ENCODE results near the gene ANKRD37.
"Not testable (repeated sequence)": the region's sequence is repeated elsewhere in the genome, so short reads cannot be mapped to it uniquely, and the experiment has no call there.

ANKRD37 gene

DNA sequence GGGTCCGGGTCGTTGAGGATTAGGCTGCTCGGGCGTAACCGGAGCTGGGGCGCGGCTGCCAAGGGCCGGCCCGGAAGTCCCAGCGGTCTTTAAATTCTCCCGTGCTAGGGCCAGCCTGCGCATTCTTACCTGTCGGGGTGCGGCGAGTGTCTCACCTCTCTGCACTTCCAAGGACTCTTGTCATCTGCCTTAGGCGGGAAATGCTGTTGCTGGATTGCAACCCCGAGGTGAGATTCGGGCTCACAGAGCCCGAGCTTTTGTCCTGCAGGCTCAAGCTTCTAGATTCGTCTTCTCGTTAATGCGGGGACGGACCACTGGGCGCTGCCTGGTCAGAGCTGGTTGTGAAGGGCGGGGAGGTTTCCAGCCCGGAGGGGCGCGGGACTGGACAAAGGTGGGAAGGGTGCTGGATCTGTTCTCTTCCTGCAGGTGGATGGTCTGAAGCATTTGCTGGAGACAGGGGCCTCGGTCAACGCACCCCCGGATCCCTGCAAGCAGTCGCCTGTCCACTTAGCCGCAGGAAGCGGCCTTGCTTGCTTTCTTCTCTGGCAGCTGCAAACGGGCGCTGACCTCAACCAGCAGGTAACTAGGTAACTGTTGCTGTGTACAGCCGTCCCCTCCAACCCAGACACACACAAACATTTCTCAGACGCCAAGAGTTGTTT lies at the start of gene ANKRD37:
TSS of gene ANKRD37 (plus strand) at position 118 of the 662 bp plus-strand sequence. CDS start at position 201, 83 bp downstream.
- no peak for DNase-seq (ENCODE audit: low read depth in 2 of 2)

DNA sequence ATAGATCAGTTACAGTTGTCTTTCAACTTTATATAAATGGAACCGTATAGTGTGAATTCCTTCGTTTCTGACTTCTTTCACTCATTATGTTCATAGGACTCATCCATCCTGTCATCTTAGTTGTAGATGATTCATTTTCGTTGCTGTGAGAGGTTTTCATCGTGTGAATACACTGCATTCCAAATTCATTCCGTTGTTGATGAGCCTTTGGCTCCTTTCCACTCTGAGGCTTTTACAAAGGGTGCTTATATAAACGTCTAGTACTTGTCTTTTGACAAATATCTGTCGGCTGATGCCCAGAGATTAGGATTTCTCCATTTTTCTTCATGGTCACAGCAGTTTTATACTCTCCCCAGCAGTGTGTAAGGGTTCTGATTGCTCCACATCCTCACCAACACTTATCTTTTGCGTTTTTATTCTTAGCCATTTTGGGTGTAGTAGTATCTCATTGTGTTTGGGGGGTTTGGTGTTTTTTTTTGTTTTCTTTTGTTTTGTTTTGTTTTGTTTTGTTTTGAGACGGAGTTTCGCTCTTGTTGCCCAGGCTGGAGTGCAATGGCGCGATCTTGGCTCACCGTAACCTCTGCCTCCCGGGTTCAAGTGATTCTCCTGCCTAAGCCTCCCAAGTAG lies 49.6 kb upstream of the ANKRD37 start:
- DNase-seq (ENCODE audit: low read depth in 2 of 2): no peak

- no peak for DNase-seq (ENCODE audit: low read depth in 2 of 2)
Observed at GRCh38 chr4:185351691-185352090, 45.0 kb upstream of the ANKRD37 start.

DNA sequence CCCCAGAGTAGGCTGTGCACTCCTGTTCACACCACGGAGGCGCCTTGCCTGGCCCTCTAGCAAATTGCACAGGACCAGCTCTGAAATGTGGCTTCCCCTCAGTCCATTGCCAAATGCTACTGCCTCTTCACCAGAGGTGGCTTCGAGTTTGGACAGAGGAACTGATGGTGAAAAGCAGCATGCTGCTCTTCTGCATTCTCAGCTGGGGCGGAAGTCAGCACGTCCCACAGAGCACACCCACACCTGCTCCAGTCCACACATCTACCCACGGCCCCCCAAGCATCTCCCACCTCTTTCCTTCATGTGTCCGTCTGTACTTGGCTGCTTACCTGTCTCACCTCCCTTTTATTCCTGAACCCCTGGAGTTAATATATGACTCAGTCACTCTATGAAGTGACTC lies 44.4 kb upstream of the ANKRD37 start:
- no peak for DNase-seq (ENCODE audit: low read depth in 2 of 2)

GRCh38 chr4:185352741-185353140 lies 43.9 kb upstream of the ANKRD37 start:
- no peak for DNase-seq (ENCODE audit: low read depth in 2 of 2)

DNA sequence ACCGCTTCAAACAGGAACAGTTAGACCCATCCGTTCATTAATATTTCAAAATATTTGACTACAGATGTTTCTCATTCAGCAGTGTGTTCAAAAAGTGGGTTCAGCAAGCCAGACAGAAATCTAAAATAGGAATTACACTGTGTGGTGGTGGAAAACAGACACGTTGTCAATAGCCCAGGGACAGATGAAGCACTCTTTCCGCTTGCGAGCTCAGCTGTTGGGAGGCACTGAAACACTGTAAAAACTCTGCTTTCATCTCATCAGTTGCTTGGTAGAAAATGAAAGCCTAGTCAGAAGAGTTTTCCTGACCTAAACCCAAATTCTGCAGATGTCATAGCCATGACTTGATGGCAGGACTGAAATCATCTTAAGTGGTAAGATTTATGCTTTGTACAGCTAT lies 39.4 kb upstream of the ANKRD37 start:
- no peak for DNase-seq (ENCODE audit: low read depth in 2 of 2)

DNA sequence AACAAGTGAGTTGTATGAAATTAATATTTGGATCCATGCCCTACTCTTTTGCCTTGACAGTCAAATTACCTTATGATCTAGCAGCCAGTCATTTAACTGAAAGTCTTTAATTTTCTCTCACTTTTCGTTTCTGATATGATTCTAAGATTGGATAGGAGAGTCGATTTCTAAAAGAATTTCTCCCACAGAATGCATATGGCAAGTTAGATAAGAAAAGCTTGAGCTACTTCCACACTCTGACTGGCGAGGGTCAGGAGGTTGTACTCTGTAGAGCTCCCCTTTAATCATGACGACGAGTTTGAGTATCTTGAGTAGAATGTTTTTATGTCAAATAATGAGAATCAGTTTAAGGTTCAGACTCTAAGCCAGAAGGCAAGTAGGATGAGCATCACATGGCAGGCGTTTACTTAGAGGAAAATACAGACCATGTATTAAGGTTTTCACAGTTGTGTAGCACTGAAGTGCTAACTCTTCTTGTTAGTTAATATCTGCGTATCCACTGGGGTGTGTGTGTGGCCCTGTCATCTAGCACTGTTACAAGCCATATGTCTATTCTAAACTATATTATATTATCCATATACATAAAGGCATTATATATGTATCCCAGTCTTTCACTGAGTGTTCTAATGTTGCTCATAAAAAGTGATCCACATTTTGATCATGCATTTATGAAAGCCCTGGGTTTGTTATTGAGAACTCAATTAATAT lies 38.8 kb upstream of the ANKRD37 start:
- DNase-seq (ENCODE audit: low read depth in 2 of 2): no peak

DNA sequence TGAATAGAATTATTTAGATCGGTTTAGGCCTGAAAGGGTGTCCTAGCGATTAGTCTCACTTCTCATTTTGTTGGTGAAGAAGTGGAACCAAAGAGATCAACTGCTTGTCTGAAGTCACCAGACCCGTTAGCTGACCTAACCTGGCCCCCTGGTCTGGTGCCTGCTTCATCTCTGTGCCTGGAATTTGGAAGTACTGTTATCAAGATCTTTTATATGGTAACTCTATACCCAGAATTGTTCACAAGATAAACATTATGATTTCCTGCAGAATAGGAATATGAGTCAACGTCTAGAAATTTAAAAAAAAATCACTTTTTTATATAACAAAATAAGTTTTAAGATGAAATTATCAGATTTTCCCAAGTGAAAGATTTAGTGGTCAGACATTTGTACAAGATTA lies 38.1 kb upstream of the ANKRD37 start:
- no peak for DNase-seq (ENCODE audit: low read depth in 2 of 2)

- no peak for DNase-seq (ENCODE audit: low read depth in 2 of 2)
Observed at GRCh38 chr4:185358959-185359358, 37.7 kb upstream of the ANKRD37 start.

DNA sequence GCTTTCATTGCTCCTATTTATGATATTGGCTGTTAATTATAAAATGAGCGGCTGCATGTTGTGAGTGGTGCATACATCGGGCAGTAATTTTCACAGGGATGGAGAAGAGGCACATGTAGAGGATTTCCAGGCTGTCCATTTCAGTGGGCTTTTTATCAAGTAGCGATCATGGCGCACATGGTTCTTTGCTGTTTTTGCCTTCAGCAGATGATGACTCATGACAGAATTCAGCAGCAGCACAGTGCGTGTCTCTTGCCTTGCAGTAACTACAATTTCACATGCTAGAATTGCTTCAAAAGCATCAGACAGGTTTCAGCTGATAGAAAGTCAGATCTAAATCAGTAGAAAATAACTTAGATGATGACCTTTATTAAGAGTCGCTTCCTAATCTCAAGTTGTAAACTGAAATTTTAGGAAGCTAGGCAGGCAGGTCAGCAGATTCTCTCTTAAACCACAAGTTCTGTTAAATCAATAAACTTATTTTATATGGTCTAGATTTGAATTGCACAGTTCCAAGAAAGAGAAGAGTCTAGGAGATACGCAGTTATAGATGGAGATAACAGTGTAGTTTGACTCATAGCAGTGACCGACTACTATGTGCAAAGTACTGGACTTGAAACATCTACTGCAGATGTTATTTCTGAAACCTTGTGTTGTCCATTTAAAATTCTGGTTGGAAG lies 36.7 kb upstream of the ANKRD37 start:
- no peak for DNase-seq (ENCODE audit: low read depth in 2 of 2)

GRCh38 chr4:185361872-185362271 lies 34.8 kb upstream of the ANKRD37 start:
- DNase-seq (ENCODE audit: low read depth in 2 of 2): no peak

DNA sequence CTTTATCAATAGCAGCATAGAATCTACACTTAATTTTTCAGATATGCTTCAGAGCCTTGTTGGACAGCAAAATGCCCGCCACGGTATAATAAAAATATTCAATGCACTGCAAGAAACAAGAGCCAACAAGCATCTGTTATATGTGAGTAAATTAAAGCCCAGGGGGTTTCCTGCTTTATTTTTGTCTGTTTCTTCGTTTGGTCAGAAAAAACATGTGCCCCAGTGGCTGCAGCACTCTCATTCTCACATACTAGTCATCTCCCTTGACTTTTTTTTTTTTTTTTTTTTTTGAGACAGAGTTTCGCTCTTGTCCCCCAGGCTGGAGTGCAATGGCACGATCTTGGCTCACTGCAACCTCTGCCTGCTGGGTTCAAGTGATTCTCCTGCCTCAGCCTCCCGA lies 34.1 kb upstream of the ANKRD37 start:
- not testable (repeated sequence) for DNase-seq (ENCODE audit: low read depth in 2 of 2)

DNA sequence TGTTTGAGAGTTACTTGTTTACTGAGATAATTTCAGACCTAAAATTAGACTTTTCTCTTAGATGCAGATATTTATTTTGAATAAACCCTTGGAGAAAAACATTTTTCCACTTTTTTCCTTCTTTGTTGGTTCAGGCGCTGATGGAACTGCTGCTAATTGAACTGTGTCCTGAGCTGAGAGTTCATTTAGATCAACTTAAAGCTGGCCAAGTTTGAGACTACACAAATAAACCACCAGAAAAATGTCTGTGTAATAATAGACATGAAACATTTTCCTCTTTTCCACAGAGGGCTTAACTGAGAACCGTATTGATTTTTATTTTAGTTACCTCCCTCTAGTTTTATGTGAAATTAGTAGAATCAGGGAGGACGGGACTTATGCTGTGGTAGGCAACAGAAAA lies 33.4 kb upstream of the ANKRD37 start:
- no peak for DNase-seq (ENCODE audit: low read depth in 2 of 2)

DNA sequence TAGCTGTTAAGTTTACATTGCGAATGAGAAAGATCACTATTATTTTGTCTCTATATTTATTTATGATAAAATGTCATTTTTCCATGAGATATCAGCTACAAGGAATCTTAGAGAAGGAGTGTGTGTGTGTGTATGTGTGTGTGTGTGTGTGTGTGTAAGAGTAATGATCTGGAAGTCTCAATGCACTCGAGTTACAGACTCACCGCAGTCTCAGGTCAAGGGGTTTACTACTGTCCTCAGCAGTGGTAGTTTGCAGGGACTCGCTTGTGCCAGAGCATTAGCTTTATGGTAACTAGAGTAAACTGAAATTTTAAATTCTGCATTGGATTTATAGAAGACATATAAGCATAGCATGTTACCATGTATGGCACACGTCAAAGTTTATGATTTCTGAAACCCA lies 31.8 kb upstream of the ANKRD37 start:
- DNase-seq (ENCODE audit: low read depth in 2 of 2): no peak

- DNase-seq (ENCODE audit: low read depth in 2 of 2): no peak
Observed at GRCh38 chr4:185369731-185370130, 26.9 kb upstream of the ANKRD37 start.

GRCh38 chr4:185370268-185370949 lies 26.2 kb upstream of the ANKRD37 start:
- DNase-seq (ENCODE audit: low read depth in 2 of 2): no peak

- no peak for DNase-seq (ENCODE audit: low read depth in 2 of 2)
Observed at GRCh38 chr4:185371702-185372101, 24.9 kb upstream of the ANKRD37 start.

GRCh38 chr4:185374027-185374426 lies 22.6 kb upstream of the ANKRD37 start:
- no peak for DNase-seq (ENCODE audit: low read depth in 2 of 2)

GRCh38 chr4:185374573-185374972 lies 22.1 kb upstream of the ANKRD37 start:
- no peak for DNase-seq (ENCODE audit: low read depth in 2 of 2)

DNA sequence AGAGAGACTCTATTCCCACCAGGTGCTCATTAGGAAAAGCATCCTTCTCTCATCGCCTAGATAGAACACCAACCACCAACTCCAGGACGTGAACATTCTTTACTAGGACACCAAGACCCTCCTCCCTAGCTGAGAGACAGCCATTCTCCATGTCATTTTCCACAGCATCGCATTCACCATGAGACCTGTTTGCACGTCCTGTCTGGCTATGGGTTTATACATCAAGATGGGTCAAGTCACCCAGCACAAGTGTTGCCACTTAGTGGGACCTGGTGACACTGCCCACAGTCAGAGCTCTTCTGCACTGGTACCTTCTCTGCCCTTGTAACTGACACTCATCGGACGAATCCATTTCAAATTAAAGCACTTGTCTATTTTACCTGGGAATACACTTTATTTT lies 18.4 kb upstream of the ANKRD37 start:
- no peak for DNase-seq (ENCODE audit: low read depth in 2 of 2)

DNA sequence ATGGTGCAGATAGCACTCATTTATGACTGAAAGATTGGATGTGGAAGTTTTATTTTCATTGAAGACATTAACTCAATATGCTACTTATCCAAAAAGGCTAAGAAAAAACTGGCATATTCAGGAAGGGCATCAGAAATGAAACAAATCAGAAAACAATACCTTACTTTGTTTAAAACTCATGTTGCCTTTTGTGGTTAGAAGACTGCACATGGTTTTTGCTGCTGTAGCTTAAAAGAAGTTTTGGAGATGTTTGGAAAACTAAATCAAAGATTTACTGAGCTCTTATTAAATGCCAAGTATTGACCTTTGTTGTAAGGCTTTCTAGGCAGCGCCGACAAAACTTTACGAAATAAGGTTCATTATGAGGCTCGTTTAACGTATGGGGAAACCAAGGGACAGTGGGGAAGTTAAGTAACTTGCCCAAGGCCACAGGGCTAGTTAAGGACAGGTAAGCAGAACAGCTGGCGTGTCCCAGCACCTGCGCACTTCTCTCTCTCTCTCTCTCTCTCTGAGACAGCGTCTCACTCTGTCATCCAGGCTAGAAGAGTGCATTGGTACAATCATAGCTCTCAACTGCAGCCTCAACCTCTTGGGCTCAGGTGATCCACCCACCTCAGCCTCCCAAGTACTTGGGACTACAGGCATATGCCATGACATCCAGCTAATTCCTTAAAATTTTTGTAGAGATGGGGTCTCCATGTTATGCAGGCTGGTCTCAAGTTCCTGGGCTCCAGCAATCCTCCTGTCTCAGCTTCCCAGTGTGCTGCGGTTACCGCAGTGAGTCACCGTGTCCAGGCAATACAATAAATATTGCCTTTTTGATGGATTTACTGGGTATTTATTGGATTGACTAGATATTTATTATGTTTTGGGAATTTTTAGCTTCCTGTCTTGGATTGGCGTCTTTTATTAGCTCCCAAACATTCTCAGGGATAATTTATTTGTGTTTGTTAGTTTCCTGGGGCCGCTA lies 17.0 kb upstream of the ANKRD37 start:
- no peak for DNase-seq (ENCODE audit: low read depth in 2 of 2)
